HG02973 (cell line): ENCODE measurements around the gene KLF6.

Experiments
- ATAC-seq: cut with Tn5 transposase; IDR thresholded peaks from one replicate; pipeline ENCODE4 v1.9.1; 2021; ENCODE audit warnings: moderate library complexity; ENCODE audit not compliant: unreplicated experiment

KLF6 gene

DNA sequence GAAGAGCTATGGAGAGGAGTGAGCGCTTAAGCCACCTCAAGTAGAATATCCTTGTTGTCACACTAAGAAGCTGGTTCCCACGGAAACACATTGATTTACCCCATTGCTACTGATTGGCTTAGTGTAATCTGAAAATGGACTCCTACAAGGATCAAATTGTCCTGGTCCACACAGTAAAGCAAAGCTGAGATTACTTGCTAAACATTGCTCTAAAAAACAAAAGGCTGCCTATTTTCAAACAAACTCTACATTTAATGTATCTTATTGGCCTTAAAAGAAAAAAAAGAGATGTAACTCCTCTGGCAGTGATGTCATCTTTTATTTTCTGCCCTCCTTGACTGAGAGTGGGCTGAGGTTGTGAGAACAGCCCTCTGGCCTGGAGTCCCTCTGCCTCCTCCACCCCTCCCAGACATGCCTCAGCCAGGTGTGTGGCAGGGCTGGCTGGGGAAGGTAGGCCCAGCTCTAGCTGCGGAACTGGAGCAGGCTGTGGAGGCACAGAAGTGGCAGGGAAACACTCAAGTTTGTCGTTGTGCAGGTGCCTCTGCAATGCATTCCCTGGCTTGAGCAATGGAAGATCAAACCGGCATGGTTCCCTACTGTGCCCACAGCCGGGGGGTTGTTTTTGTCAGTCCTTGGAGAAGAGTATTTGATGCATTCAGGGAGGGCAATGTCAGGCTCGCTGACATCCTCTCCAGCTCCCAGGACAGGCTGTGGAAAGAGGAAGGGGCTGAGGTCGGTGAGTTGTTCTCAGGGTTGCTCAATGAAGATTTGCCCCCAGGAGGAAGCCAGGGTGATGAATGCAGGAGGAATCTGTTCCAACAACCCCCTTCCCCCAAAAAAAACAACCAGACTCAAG is 9.1 kb downstream of the KLF6 start:
- ATAC-seq = no peak

DNA sequence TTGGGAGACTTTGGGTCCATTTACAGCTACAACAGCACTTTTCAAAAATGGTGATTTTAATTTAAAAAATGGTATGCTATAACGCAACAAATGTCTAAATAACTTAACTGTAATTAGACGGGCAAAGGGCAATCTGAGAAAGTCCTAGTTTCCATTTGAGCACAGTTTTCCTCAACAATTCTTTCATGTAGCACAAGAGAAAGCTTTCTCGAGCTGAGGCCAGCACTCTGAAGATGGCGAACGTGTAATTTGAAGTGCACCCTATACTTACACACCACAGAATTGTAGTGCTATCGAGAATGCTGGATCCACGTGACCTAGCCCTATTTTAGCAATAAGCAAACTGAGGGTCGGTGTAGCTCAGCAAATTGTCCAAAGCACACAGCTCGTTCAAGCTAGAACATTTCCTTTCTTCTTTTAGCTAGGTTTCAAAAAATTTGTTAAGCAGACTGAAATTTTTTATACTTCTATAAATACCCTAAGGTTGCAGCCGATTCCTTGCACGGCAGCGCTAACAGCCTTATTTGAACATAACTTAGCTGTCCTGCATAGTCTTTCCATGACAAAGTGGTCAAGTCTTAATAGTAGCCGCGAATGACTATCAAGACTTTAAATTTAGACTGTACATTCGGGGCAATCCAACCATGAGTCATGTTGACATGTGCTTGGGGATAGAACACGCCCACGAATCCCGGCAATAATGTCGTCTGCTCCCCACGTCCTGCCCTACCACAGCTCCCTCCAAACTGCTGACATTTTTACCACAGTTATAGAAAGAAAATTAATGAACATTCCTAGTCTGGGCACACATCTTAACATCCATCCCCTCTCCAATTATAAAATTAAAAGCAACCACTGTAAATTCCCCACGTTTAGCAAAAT is 10.0 kb downstream of the KLF6 start:
- ATAC-seq = no peak

DNA sequence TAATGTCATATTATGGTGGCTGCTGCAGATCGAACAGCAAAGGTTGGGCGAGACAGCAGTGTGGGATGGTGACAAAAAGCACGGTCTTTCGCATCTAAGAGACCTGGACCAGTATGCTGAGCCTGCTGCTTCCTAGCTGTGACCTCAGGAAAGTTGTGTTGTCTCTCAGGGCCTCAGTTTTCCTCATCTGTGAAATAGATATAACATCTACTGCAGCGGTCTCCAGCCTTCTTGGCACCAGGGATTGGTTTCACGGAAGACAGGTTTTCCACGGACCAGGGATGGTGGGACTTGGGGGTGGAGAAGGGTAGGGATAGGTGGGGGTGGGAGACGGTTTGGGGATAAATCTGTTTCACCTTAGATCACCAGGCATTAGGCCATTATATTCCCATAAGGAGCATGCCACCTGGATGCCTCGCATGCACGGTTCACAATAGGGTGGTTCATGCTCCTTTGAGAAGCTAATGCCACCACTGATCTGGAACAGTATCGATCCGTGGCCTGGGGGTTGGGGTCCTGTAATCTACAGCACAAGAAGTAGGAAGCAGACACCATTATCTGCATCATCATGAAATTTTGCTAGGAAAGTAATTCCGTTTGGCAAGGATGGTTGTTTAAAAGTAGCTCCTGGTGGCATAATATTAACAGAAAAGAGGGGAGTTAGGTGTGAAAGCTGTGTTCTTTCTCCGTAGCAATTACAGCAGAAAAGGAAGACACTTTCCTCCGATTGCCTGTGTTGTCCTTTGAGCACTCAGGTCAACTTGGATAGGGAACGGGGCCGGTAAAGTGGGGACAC is 10.8 kb downstream of the KLF6 start:
- no peak for ATAC-seq

- ATAC-seq = no peak
These were observed 11.5 kb downstream of the KLF6 start for GRCh38 chr10:3773460-3774017.

DNA sequence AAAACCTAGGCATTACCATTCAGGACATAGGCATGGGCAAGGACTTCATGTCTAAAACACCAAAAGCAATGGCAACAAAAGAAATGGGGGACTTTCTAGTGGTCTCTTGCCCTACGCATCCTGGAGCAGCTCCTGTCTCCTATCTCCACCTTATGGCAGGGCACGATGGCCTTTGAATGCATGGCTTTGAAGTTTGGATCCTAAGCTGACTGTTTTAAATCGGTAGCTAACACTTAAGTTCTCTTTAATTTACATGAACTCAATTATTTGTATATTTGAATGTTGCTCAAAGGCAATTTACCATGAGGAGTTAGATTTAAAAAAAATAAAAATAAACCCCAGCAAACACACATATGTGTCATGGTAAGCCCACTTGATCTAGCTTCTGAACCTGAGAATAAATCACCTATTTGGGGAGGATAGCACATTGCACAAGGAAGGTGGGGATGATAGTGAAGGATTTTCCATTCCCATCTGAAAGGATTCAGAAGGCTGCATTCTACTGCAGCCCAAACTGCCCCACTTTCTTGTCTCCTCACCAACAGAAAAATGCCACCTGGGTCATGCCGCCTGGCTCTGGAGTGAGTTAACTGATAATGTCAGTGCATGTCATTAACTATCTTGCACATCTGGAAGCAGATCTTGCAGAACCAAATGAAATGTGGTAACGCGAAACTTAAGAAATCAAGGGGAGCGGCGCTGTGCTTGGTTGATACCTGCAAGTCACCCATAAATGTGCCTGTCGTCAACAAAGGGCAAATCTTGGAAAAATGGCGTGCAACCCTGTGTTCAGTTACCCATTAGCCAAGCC is 12.4 kb downstream of the KLF6 start:
- no peak for ATAC-seq

GRCh38 chr10:3770611-3771110 is 14.3 kb downstream of the KLF6 start:
- ATAC-seq = no peak

DNA sequence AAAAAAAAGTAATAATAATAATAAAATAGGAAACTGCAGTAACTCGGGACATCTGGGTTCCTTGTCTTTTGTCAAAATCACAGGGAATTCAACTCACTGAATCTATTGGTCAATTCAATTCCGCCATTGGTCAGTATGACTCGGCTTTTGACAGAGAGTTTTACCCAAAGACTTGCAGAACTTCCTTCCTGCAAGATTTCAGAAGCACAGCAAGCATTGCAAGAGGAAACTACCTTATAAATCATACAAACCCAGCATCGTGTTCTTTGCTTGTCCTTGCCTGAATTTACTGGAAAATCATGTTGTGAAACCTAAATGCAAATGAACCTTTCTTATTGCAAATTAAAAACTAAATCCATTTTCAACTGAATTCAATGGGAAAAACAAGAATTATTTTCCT is 15.5 kb downstream of the KLF6 start:
- no peak for ATAC-seq

DNA sequence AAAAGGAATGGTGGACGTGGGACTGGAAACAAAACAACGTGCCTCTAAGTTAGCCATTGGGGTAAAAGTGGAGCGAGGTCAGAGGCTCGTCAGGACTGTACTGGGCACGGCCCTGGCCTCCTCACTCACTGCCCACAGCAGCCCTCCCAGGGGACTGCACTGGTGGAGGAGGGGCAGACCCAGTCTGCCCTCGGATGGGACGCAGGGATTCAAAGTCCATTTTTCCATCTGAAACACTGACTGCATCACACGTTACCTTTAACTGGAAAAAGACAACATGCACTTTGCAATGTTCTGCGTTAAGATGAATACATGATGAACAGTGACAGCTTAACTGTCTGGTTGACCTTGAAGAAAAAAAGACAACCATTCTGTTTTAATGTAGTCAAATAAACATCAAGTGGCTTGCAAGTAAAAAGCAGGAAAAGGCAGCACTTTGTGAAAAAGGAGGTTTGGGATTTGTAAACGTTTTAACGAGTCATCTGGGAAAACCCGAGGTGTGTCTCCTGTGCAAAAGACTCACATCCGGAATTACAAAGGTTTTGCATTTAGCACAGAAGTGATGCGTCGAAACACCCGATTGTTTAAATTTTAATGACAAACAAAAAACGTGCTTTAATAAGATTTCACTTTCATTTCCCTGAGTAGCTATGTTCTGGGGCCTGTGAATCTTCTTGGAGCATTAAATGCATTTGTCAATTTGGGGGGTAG is 18.8 kb downstream of the KLF6 start:
- ATAC-seq = no peak

- no peak for ATAC-seq
These were observed 19.9 kb downstream of the KLF6 start for GRCh38 chr10:3765146-3765545.

DNA sequence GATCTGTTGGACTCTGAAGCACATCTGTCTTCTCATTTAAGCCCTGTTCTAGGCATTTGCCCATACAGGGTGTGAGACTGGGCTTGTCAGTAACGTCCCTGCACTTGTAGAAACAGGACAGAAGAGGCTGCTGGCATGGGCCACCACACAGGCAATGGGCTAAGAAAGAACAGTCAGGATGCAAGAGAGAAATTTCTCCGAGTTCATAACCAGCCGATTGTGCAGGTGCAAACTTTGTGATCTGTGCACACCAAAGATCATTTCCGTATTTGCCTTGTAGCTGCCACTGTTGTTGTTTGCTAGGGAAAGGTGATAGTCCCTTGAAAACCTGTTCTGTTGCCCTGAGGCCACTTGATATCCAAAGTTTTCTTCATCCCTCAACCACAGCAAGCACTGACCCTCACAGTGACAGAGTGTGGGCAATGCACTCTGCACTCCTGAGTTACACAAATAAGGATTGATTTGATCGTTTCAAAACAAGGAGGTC is 20.3 kb downstream of the KLF6 start:
- no peak for ATAC-seq

DNA sequence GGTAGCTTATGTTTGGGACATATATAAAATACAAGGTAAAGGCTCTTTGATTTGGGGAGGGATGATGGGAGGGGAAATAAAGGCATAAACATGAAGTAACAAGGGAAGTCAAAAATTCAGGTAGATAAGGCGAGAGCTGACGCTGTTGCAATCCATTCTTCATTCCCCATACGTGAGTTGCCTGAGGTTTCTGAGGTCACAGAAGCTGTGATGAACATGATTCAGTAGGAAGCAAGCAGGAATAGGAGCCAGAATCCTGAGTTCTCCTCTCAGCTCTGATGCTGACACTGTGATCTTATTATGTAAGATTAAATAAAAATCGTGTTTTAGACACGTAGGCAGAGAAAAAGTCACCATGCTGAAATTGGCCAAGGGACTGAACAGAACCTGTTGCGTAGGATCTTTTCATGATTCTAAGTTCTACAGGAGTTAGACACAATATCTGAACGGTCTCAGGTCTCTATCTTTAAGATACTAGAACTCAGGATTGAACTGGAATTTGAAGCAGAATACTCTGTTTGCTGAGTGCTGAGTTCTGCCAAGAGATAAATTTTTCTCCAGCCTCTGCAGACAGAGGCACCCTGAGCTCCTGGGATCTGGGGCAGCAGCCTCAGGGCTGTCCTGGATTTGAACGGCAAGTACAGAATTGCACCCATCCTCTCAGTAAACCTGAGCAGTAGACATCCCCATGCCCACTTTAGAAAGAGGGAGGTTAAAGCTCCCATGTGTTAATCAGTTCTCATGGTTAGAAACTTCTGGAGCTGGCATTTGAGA is 21.0 kb downstream of the KLF6 start:
- ATAC-seq = no peak

- no peak for ATAC-seq
These were observed 22.0 kb downstream of the KLF6 start for GRCh38 chr10:3763035-3763456.

- ATAC-seq = no peak
These were observed 22.7 kb downstream of the KLF6 start for GRCh38 chr10:3762309-3762708.

- no peak for ATAC-seq
These were observed 23.1 kb downstream of the KLF6 start for GRCh38 chr10:3761904-3762303.

DNA sequence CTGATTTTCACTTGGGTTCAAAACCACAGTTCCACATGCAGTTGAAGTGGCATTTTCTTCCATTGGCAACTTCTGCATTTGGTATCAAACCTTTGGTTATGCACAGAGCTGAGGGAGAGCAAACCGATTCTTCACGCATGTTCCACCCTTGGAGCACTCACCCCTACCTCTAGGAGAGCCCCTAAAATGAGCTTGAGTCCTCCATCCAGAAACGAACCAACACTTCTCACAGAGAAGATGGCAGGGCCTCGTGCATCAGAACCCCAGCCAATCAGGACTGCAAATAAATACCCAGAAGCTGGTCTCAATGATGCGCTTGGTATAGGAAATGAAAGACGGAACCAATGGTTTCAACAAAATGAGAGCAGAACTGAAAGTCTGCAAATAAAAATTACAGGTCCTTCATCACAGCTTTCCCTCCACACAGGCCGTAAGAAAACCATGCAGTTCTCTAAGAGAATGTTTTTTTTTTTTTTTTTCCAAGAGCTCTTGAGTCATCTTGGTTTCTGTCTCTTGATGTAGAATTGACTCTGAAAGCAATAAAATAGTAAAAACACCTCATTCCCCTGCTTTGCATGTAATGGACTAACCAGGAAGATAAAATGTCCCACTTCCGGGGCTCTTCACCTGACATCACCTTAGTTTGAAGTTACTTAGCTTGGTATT is 23.9 kb downstream of the KLF6 start:
- peak; percentile 50 for ATAC-seq

DNA sequence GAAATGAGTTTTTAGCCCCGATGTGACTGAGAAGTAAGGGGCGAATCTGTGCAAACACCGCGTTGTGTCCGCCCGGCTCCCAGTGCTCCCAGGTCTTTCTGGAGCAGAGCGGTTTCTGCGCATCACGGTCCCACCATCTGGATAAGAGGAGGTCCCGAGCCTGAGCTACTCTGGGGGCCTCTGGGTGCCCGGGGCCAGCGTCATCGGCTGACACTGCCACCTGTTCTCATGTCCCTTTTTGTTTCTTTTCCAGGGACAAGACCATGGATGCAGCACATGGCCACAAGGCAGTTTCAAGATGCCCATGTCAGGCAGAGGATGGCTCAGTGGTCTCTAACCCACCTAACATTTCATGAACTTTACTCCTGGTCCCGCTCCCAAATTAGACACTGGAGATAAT is 24.9 kb downstream of the KLF6 start:
- no peak for ATAC-seq

DNA sequence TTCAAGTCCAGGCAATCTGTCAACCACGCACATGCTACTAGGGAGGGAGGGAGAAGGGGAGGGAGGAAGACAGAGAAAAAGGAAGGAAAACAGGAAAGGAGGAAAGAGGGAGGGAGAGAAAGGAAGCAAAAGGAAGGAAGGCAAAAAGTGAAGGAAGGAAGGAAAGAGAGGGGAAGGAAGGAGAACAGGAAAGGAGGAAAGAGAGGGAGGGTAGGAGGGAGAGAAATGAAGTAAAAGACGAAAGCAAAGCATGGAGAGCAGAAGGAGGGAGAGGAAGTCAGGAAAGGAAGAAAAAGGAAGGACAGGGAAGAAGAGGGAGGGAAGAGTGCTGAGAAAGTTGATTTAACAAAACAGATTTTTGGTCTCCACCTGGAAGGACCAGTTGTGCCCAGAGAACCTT is 25.6 kb downstream of the KLF6 start:
- no peak for ATAC-seq

DNA sequence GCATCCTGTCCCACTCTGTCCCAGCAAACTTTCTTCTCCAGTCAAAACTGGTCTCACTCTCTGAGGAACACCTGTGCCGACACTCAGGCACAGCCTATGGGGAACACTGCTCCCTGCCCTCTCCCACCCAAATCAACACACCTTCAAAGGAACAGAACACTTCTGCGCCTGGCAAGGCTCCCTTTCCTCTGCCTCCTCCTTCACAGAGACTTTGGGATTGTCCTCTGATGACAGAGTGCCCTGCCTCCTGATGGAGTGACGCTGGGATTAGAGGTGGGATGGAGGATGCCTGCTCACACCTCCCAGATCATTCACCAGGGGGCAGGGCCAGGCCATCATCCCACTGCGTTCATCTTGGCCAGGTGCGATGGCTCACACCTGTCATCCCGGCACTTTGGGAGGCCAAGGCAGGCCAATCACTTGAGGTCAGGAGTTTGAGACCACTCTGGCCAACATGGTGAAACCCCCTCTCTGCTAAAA is 26.5 kb downstream of the KLF6 start:
- no peak for ATAC-seq
